ENCODE results near the gene RIF1. TPM values are rescaled to one million over a fixed set of nuclear protein-coding genes. Genes with fewer than 3 reads are reported as not detected.
A peak's percentile ranks its signal among the peaks of the same experiment; 100 is the strongest.
"Not testable (repeated sequence)": the region's sequence is repeated elsewhere in the genome, so short reads cannot be mapped to it uniquely, and the experiment has no call there.

The RIF1 gene
- total RNA-seq, 1 experiment from 2014 or later, result 13.5 TPM

- no peak for DNase-seq (ENCODE audit: low read depth)
- in situ Hi-C loops (cut with HindIII; ENCODE audit: low pct_unique_long_range_greater_than_20kb, low sequenced_read_pairs), result no loop called here
These were observed 708 bp upstream of the RIF1 start for GRCh38 chr2:151408788-151409600.

GRCh38 chr2:151410485-151410834 lies 758 bp downstream of the RIF1 start:
- no peak for DNase-seq (ENCODE audit: low read depth)
- in situ Hi-C loops (cut with HindIII; ENCODE audit: low pct_unique_long_range_greater_than_20kb, low sequenced_read_pairs), result no loop called here

GRCh38 chr2:151417650-151418049 lies 7.9 kb downstream of the RIF1 start:
- in situ Hi-C loops (cut with HindIII; ENCODE audit: low pct_unique_long_range_greater_than_20kb, low sequenced_read_pairs), result no loop called here
- DNase-seq (ENCODE audit: low read depth), result no peak

GRCh38 chr2:151421681-151422080 lies 12.0 kb downstream of the RIF1 start:
- DNase-seq (ENCODE audit: low read depth); in situ Hi-C loops (cut with HindIII; ENCODE audit: low pct_unique_long_range_greater_than_20kb, low sequenced_read_pairs): not testable (repeated sequence)

- in situ Hi-C loops (cut with HindIII; ENCODE audit: low pct_unique_long_range_greater_than_20kb, low sequenced_read_pairs), result no loop called here
- DNase-seq (ENCODE audit: low read depth), result no peak
These were observed 13.3 kb downstream of the RIF1 start for GRCh38 chr2:151422917-151423439.

GRCh38 chr2:151423760-151424159 lies 14.1 kb downstream of the RIF1 start:
- DNase-seq (ENCODE audit: low read depth), result no peak
- in situ Hi-C loops (cut with HindIII; ENCODE audit: low pct_unique_long_range_greater_than_20kb, low sequenced_read_pairs), result no loop called here

GRCh38 chr2:151437630-151438029 lies 27.9 kb downstream of the RIF1 start:
- in situ Hi-C loops (cut with HindIII; ENCODE audit: low pct_unique_long_range_greater_than_20kb, low sequenced_read_pairs), result no loop called here
- DNase-seq (ENCODE audit: low read depth), result peak; percentile 8

- in situ Hi-C loops (cut with HindIII; ENCODE audit: low pct_unique_long_range_greater_than_20kb, low sequenced_read_pairs), result no loop called here
These were observed 28.8 kb downstream of the RIF1 start for GRCh38 chr2:151438506-151438905.

GRCh38 chr2:151439127-151439526 lies 29.4 kb downstream of the RIF1 start:
- DNase-seq (ENCODE audit: low read depth), result no peak
- in situ Hi-C loops (cut with HindIII; ENCODE audit: low pct_unique_long_range_greater_than_20kb, low sequenced_read_pairs), result no loop called here

More at GRCh38 chr2:151438506-151438905, 28.8 kb downstream of the RIF1 start:
- DNase-seq (ENCODE audit: low read depth), result no peak

- no peak for DNase-seq (ENCODE audit: low read depth)
- in situ Hi-C loops (cut with HindIII; ENCODE audit: low pct_unique_long_range_greater_than_20kb, low sequenced_read_pairs), result no loop called here
These were observed 49.7 kb downstream of the RIF1 start for GRCh38 chr2:151459358-151459757.

- in situ Hi-C loops (cut with HindIII; ENCODE audit: low pct_unique_long_range_greater_than_20kb, low sequenced_read_pairs), result no loop called here
- no peak for DNase-seq (ENCODE audit: low read depth)
These were observed 56.1 kb downstream of the RIF1 start for GRCh38 chr2:151465771-151466170.

GRCh38 chr2:151470556-151470955 lies 60.9 kb downstream of the RIF1 start:
- in situ Hi-C loops (cut with HindIII; ENCODE audit: low pct_unique_long_range_greater_than_20kb, low sequenced_read_pairs), result no loop called here
- no peak for DNase-seq (ENCODE audit: low read depth)

GRCh38 chr2:151472966-151473365 lies 63.3 kb downstream of the RIF1 start:
- in situ Hi-C loops (cut with HindIII; ENCODE audit: low pct_unique_long_range_greater_than_20kb, low sequenced_read_pairs), result no loop called here
- DNase-seq (ENCODE audit: low read depth), result no peak

GRCh38 chr2:151475071-151475470 lies 65.4 kb downstream of the RIF1 start:
- DNase-seq (ENCODE audit: low read depth), result no peak
- in situ Hi-C loops (cut with HindIII; ENCODE audit: low pct_unique_long_range_greater_than_20kb, low sequenced_read_pairs), result no loop called here

- in situ Hi-C loops (cut with HindIII; ENCODE audit: low pct_unique_long_range_greater_than_20kb, low sequenced_read_pairs), result no loop called here
- no peak for DNase-seq (ENCODE audit: low read depth)
These were observed 66.6 kb downstream of the RIF1 start for GRCh38 chr2:151476287-151476686.

GRCh38 chr2:151478011-151478410 lies 68.3 kb downstream of the RIF1 start:
- in situ Hi-C loops (cut with HindIII; ENCODE audit: low pct_unique_long_range_greater_than_20kb, low sequenced_read_pairs), result no loop called here
- no peak for DNase-seq (ENCODE audit: low read depth)

GRCh38 chr2:151481744-151482143 lies 72.0 kb downstream of the RIF1 start:
- DNase-seq (ENCODE audit: low read depth), result no peak
- in situ Hi-C loops (cut with HindIII; ENCODE audit: low pct_unique_long_range_greater_than_20kb, low sequenced_read_pairs), result no loop called here

- in situ Hi-C loops (cut with HindIII; ENCODE audit: low pct_unique_long_range_greater_than_20kb, low sequenced_read_pairs), result no loop called here
- DNase-seq (ENCODE audit: low read depth), result no peak
These were observed 72.5 kb downstream of the RIF1 start for GRCh38 chr2:151482171-151482725.

GRCh38 chr2:151483546-151483945 lies 73.8 kb downstream of the RIF1 start:
- DNase-seq (ENCODE audit: low read depth), result no peak
- in situ Hi-C loops (cut with HindIII; ENCODE audit: low pct_unique_long_range_greater_than_20kb, low sequenced_read_pairs), result no loop called here

- in situ Hi-C loops (cut with HindIII; ENCODE audit: low pct_unique_long_range_greater_than_20kb, low sequenced_read_pairs), result no loop called here
- no peak for DNase-seq (ENCODE audit: low read depth)
These were observed 74.4 kb downstream of the RIF1 start for GRCh38 chr2:151484100-151484499.

All from Caki2 (cell line).